HEK293 (cell line): ENCODE measurements around the gene IRAK4.

Source experiments
- ATF2 ChIP-seq: fragments of 450-650 bp; formaldehyde crosslinking; IDR thresholded peaks from 2 replicates; pipeline ENCODE4 v1.5.1; 2016; ENCODE audit warnings: missing biosample characterization, missing genetic modification characterization, low read depth
- CTCF ChIP-seq: fragments of 450-650 bp; formaldehyde crosslinking; IDR thresholded peaks from 2 replicates; pipeline ENCODE4 v1.5.1; 2016; ENCODE audit warnings: missing biosample characterization, missing genetic modification characterization
- KLF9 ChIP-seq: fragments of 450-650 bp; formaldehyde crosslinking; IDR thresholded peaks from 2 replicates; pipeline ENCODE4 v1.5.1; 2016; ENCODE audit warnings: missing biosample characterization, missing genetic modification characterization, low read depth
- PRDM10 ChIP-seq: fragments of 450-650 bp; formaldehyde crosslinking; IDR thresholded peaks from 2 replicates; pipeline ENCODE4 v1.5.1; 2016; ENCODE audit warnings: missing biosample characterization, missing genetic modification characterization
- ZBTB26 ChIP-seq: fragments of 450-650 bp; formaldehyde crosslinking; optimal IDR thresholded peaks from 2 replicates; pipeline ENCODE3; 2016; ENCODE audit warnings: missing biosample characterization, mild to moderate bottlenecking, missing genetic modification characterization
- ZBTB49 ChIP-seq: fragments of 450-650 bp; formaldehyde crosslinking; IDR thresholded peaks from 2 replicates; pipeline ENCODE4 v1.5.1; 2016; ENCODE audit warnings: missing biosample characterization, missing genetic modification characterization, low read depth
- ZNF133 ChIP-seq: fragments of 450-650 bp; formaldehyde crosslinking; IDR thresholded peaks from 2 replicates; pipeline ENCODE4 v1.5.1; 2016; ENCODE audit warnings: missing biosample characterization, missing genetic modification characterization
- ZNF239 ChIP-seq: fragments of 450-650 bp; formaldehyde crosslinking; IDR thresholded peaks from 2 replicates; pipeline ENCODE4 v1.5.1; 2016; ENCODE audit warnings: missing biosample characterization, missing genetic modification characterization
- ZNF24 ChIP-seq: fragments of 450-650 bp; formaldehyde crosslinking; IDR thresholded peaks from 2 replicates; pipeline ENCODE4 v1.5.1; 2016; ENCODE audit warnings: missing biosample characterization, missing genetic modification characterization
- ZNF473 ChIP-seq: fragments of 450-650 bp; formaldehyde crosslinking; IDR thresholded peaks from 2 replicates; pipeline ENCODE4 v1.5.1; 2017; ENCODE audit warnings: missing biosample characterization, missing genetic modification characterization
- ZNF76 ChIP-seq: fragments of 450-650 bp; formaldehyde crosslinking; IDR thresholded peaks from 2 replicates; pipeline ENCODE4; 2016; ENCODE audit warnings: low read depth, missing biosample characterization, missing genetic modification characterization, borderline replicate concordance

GRCh38 chr12:43730283-43730682 is 28.5 kb upstream of the IRAK4 start:
- no peak for TF ChIP-seq KLF9 (tag by site-specific recombination)
- no peak for TF ChIP-seq CTCF (tag by site-specific recombination)
- TF ChIP-seq ZBTB49, result no peak
- no peak for TF ChIP-seq ZNF24 (tag by site-specific recombination)
- TF ChIP-seq ZBTB26 (tag by site-specific recombination), result no peak
- TF ChIP-seq PRDM10 (tag by site-specific recombination), result no peak
- no peak for TF ChIP-seq ZNF473
- TF ChIP-seq ZNF76 (tag by site-specific recombination), result no peak
- no peak for TF ChIP-seq ZNF133 (tag by site-specific recombination)
- no peak for TF ChIP-seq ZNF239 (tag by site-specific recombination)
- no peak for TF ChIP-seq ATF2 (tag by site-specific recombination)
